GM18499 (cell line): ENCODE measurements around the gene ITPR1.

ENCODE experiments used
- ATAC-seq: cut with Tn5 transposase; IDR thresholded peaks from one replicate; pipeline ENCODE4 v1.9.1; 2021; ENCODE audit warnings: moderate number of reproducible peaks; ENCODE audit not compliant: insufficient read depth, unreplicated experiment

Gene ITPR1

DNA sequence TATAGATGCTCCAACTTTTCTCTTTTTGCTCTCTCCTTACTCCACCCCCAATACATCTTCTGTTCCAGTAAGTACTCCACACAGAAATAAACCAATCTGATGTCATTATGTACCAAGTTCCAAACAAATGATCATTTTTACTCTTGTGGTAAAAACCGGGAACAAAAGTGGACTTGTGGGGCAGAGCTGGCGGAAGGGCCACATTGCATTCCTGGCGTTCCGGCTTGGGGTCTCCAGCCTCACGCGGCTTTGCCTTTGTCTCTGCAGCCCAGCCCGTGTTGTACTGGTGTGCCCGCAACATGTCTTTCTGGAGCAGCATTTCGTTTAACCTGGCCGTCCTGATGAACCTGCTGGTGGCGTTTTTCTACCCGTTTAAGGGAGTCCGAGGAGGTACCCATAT, 301.6 kb downstream of the ITPR1 start:
- ATAC-seq, result no peak

DNA sequence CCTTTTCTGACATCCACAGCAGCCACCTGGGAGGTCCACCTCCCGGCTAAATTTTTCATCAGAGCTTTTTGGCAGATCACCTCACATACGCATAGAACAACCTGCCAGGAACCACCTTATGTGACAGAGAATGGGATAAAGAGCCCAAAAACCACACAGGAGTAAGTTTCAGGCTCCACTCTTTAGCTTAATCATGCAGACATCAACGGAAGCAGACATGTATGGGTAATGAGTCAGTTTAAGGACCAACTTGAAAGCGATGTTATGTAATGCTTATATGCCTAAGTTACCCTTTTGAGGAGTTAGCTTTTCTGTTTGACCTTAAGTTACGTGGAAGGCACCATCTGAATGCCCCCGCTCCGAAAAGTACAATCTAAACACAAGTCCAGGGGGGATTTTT, 302.8 kb downstream of the ITPR1 start:
- no peak for ATAC-seq

DNA sequence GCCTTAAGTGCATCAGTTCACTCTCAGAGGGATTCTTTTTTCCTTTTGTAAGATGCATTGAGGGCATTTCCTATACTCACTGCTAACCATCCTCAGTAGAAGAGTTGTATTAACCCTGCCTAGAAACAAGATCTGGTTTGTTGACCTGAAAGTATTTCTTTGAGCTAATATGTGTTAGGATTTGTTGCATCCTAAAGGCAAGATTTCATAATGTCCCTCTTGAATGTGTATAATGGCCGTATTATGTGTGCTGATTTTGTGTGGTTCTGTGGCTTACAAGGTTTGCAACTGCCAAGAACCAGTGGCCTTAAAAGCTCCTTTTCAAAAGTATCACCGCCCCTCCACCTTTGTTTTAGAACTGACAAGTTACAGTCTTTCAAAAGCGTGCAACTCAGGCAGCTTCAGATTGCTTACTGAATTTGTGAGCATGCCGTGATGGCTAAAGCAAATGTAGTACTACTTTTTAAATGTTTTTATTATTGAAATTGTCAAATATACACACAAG, 304.1 kb downstream of the ITPR1 start:
- ATAC-seq, result no peak

DNA sequence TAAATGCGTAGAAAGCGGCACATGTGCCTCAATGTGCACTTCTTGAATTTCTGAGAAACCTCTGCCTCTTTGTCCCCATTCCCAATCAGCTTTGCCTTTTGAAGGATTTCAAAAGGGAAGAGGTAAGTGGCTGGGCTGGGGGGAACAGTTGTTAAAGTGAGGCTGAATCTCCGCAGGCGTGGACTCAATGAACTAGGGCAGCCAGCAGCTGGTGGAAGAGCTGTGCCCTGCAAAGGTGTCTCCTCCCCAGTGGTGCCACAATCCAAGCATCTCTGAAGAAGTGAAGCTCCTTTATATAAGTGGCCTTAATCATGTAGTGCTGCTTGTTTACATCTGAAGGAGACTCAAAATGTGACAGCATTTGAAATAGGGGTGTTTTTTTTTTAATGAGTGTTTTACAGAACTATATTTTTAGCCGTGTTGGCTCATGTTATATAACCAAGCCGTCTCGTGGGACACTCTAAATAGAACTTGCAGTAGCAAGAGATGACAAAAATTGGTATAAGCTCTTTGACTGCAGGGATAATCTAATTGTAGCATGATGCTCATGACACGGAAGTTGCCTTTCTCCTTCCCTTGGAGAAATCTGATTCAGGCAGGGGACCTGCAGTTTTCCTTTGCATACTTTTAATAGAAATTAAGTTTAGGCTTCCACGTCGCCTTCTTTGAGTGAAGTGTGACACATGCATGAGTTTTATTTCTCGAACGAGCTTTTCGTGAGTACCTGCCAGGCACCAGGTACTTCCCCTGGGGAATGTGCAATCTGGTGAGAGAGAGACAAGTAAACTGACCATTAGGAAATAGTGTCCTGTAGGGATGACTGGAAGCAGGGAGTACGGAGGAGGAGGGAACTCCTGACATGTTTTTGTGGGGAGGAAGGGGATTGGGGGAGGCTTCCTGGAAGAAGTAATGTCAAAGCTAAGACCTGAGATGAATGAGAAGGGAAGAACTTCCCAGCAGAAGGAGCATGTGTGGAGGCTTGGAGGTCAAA, 306.4 kb downstream of the ITPR1 start:
- ATAC-seq, result no peak

DNA sequence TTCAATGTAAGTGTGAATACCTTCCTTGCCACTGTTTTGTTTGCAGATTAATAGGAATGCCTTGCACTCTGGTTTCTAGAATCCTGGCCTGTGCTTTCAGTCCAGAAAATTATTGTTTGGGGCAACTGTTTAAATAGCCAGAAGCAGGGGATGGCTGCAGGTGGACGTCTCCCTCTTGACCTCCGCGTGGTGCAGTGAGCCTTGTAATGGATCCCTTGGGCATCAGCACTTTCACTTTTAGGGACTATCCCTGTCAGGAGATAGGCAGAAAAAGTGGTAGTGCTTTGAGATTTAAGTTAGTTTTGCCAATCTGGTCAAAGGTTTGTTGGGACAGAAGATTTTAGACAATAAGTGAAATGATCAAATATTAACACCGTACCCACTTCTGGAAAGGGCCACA, 307.4 kb downstream of the ITPR1 start:
- no peak for ATAC-seq

DNA sequence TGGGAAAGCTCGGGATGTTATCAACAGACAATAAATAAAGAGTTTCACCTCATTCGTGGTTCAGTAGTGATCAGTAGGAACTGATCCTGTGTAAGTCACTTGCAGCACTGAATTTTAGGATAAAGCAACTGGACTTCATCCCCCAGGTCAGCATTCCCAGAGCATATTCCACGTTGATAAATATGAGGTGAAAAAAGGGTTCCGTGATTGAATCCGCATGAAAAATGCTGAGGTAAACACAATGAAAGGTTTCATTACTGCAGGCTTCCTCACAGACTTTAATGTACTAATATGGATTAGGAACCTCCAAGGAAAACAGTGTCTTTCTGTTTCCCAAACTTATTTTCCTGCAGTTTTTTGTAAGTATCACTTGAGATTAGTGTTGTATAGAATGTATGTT, 308.7 kb downstream of the ITPR1 start:
- no peak for ATAC-seq

DNA sequence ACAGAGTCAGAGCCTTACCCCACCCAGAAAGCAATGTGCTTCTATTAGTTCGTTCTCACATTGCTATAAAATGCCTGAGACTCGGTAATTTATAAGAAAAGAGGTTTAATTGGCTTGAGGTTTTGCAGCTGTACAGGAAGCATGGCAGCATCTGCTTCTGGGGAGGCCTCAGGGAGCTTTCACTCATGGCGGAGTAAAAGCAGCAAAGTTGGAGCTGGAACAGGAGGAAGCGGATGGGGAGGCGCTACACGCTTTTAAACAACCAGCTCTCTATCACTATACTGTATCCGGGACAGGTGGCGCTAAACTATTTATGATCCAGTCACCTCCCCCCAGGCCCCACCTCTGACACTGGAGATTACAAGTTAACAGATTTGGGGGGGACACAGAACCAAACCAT, 309.8 kb downstream of the ITPR1 start:
- no peak for ATAC-seq

DNA sequence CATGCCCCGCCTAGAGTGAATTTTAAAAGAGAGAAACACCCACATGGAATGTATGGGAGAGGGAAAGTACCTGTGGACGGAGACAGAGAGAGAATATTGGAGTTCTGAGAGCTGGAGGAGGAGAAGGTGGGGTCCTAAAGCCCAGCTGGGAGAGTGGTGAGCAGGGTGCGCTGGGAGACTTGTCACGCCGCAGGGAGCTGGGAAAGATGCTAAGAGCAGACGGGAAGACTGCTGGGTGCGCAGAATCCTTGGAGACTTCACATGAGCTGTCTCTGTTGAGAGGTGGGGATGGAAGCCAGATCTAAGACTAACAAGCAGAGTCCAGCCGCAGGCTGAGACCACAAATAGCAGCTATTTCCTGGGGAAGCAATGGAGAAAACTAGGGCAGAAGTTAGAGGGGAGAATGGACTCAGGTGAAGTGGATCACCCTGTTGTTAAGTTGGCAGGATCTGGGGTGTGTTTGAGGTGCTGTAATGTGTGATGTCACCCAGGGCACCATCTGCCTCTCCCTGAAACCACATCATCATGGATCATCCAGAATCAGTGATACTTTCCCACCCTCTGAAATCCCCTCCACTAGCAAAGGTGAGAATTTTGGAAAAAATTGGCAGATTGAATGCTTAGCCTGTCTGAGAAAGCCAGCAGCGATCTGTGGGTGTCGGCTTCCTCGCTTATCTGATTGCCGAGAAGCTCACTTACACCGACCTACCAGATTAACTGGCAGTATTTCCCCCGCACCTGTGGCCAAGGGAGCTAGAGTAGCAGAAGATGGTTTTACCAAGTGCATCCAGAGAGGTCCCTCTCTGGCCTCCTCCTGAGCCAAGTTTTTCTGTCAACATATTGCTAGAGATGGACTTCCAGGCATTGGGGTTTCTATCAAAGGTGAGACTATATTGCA, 311.3 kb downstream of the ITPR1 start:
- no peak for ATAC-seq

DNA sequence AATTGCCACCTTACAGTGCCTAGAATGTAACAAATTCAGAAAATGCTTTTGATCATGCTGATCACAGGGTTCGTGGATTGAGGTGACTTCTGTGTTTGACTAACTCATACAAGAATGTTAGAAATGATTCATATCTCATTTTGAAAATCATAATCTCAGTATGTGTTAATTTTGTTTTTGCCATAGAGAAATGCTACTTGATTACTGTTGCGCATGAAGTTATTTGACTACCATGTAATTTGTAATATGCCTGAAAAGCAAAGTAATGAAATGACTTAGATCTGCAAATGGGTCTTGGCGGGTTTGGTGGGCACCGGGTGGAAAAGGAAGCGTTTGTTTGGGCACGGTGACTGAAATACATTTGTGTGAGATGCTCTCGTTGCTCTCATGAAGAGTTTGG, 312.5 kb downstream of the ITPR1 start:
- no peak for ATAC-seq

DNA sequence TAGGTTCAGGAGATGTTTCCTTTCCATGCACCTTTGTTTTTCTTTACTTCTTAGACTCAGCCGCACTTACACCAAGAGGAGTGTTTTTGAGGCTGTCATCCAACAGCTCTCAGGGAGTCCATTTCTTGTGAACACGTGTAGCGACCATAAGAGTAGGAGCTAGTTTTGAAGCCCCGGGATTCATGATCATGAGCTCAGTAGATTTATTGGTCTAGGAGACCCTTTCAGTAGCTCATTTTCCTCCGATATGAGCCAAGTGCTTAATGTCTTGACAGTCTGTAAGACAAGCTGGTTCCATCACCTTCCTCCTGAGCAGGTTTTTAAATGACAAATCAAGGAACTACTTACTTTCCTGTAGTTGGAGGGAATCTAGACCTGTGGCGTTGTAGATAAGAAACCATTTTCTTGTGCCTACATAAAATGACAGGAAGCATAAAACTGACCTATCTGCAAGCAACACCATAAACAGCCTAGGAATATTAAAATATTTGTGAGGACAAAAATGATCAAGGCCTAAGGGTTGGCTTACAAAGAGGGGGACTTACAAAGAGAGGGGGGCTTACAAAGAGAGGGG, 313.5 kb downstream of the ITPR1 start:
- no peak for ATAC-seq

DNA sequence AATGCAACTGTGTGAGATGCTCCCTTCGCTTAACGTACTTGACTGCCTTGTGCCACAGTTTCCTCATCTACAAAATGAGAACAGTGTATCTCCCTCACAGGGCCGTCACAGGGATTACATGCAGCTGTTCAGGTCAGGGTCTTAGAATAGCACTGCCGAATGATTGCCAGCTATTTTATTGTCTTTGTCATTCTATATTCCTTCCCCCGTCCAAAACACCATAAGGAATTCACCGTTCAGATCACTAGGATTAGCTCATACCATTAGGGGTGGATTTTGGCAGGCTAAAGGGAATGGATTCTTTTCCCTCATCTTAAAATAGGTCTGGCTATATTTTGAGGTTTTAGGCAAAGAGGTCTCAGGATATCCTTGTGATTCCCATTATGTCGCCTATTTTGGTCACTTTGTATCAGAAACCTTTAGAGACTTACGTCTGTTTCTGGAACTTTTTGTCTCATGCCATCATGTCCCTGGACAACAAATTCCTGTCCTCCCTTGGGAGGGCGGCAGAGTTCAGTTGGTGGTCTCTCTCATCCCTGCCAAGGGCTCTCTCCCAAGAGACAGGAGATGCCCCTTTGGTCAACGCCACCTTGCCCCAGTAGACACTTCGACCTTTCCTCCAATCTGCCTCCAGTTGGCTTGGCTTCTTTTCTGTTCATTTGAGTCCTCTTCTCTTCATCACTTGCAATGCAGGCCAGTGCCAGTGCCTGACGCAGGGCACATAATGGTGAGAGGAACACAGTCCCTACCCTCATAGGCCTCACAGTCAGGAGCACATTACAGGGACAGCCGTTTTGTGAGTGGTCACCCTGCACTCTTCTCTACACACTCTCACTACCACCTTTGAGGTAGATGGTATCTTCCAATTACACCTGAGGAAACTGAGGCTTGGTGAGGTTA, 314.5 kb downstream of the ITPR1 start:
- ATAC-seq, result no peak

DNA sequence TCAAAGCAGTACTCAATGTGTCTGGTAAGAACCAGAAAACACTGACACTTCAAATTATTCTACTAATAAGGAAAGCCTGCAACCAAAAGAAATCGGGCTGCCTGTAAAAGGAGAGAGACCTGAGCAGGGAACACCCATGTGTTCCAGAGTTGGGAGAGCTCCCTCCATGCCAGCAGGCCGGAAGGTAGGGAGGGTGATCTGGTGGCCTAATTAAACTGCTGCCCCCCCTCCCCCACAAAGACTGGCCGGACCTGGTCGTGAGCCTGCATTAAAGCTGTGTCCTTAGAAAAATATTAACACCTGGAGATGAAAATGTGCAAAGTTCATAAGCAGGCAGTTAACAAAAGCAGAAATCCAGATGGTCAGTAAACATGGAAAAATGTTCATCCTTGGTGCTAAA, 315.5 kb downstream of the ITPR1 start:
- ATAC-seq, result no peak

DNA sequence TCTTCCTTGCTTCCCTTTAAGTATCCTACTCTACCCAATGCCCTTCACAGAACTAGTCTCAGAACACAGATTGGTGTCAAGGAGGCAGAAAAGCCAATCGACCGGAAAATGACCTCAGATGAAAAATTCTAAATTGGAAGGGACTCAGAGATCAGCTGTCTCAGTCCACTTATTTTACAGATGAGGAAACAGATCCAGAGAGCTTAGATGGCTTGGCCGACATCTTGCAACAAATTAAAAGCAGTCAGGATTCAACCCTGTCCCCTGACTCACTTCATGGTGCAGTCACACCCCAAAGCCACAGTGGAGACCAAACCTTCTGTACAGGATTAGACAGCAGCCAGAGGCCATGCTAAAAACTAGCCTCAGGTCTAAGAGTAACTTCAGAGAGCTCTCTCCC, 316.8 kb downstream of the ITPR1 start:
- ATAC-seq, result no peak

DNA sequence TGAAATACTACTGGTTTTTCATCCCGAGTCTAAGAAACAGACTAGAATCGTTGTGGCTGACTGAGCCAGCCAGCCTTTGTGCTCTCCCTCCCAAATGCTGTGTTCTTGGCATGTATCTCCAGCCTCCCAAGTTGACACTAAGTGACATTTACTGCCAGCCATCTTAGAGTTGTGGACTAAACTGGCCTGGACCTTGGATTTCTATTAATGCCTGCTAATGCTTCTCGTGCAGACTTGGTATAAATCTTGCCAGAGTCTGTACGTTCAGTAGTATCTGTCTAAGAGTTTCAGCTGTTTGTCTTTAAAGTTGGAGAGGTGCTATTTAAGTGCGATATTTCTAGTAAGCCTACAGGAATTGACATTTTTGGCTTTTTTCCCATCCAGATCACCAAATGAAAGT, 319.4 kb downstream of the ITPR1 start:
- ATAC-seq, result no peak

DNA sequence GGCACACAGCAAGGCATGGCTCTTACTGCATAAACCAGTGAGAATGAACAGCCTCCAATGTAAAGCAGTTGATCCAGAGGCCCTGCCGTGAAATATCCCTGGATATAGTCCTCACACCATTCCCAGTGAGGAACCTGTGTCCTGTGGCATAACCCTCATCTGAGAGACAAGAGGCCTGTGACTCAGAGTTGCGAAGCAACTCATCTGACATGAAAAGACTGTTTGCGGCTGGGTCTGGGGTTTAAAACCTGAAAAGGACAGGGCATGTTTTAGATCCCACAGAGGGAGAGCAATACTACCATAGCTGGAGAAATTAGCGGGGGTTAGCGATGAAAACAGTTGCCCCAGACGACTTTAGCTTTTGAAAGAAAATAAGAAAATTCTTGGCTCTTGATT, 320.8 kb downstream of the ITPR1 start:
- ATAC-seq, result no peak

DNA sequence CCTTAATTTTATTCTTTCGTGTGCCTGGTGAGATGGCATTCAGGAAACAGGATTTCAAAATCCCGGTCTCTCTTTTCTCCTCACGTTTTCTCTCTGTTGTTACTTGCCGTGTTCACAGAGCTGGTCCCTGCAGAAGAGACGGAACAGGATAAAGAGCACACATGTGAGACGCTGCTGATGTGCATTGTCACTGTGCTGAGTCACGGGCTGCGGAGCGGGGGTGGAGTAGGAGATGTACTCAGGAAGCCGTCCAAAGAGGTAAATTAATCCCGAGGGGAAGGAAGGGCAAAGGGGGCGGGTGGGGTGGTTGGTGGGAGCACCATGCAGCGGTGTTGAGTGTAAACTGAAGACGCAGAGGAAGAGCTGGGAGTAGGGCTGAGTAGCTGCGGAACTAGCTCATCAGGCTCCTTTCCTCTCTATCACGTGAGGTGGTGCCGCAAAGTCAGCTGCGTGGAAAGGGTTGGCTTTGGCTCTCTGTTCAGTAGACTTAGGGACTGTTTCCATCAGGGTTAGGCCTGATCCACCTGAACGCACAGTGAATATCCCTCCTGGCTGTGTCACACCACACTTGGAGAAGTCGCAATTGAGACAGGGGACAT, 321.3 kb downstream of the ITPR1 start:
- ATAC-seq, result no peak

DNA sequence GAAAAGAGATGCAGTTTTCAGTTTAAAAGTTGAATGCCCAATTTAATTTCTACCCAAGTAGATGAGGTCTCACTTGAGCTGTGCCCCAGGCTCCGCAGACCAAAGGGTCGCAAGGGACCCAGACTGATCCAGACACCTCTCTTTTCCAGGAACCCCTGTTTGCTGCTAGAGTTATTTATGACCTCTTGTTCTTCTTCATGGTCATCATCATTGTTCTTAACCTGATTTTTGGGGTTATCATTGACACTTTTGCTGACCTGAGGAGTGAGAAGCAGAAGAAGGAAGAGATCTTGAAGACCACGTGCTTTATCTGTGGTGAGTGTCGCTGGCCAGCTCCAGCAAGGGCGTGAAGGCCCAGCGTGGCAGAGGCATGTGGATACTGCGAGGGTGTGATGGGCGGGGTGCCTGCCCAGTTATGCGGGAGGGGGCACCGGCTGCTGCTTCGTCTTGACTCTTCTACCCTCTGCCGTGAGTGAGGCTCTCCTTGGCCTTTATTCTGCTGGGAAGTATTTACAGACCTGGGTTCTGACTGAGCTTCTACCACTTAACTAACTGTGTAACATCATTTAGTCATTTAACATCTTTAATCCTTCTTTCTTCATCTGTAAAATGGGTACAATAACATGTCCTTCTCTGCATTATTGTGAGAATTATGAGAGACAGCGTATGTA, 321.9 kb downstream of the ITPR1 start:
- ATAC-seq, result no peak

DNA sequence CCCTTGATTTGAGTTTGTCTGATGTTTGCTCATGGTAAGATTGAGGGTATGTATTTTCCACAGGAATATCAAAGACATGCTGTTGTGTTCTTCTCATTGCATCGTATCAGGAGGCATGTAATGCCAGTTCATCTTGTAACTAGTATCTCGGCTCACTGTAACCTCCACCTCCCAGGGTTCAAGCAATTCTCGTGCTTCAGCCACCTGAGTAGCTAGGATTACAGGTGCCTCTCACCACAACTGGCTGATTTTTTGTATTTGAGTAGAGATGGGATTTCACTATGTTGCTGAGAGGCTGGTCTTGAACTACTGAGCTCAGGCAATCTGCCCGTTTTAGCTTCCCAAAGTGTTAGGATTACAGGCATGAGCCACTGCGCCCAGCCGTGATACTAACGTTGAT, 323.2 kb downstream of the ITPR1 start:
- ATAC-seq, result no peak

DNA sequence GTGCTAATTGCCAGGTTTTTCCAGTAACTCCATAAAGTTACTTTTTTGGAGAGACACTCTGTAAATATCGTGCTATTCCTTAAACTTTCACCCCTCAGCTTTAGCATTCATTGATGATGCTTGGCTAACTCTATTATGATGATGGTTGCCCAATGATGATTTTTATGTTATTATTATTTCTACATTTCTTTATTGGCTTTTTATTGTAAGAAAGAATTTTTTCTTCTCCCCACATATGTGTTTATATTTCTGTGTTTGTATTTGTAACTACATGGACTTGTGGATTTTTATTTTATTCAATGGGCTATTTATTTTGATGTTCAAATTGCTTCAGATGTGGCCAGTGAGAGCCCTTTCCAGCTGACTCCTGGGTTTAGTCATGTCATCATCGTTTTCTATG, 323.6 kb downstream of the ITPR1 start:
- no peak for ATAC-seq
